GM18511 (cell line): ENCODE measurements around the gene SYTL3.

Experiments
- ATAC-seq: cut with Tn5 transposase; IDR thresholded peaks from one replicate; pipeline ENCODE4 v1.9.1; 2021; ENCODE audit warnings: mild to moderate bottlenecking, moderate library complexity; ENCODE audit not compliant: unreplicated experiment

Gene SYTL3

DNA sequence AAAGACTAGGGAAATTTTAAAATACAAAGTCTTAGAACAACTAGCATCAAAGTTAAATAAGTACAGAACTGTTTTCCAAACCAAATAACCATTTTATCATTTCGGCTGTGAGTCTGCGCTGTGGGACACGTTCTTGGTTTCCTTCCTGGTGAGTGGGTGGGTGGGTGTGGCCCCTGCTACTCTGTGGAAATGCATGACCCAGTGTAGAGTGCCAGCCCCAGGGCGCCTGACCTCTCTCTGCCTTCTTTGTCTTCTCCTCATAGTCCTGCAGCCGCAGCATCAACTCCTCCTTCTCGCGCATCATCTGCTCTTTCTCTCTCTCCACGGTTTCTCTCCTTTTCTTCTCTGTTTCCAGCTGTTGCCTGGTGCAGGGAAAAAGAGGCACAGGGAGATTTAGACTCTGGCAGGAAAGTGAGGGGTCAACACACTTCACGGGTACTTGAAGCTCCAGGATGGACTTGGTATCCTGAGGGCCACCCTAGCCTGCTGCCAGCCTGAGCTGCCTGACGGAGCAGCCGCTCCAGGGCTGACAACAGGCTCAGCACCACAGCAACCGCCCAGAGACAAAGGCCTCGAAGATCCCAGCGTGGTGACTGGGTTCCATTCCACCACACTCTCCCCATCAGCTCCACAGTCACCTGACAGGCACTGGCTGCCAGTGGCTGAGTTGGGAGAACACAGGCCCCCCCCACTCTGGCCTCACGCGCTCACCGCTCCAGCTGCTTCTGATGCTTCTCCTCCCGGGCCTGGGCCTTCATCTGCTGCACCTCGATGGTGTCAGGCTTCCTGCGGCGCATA, 120.9 kb downstream of the SYTL3 start:
- no peak for ATAC-seq

DNA sequence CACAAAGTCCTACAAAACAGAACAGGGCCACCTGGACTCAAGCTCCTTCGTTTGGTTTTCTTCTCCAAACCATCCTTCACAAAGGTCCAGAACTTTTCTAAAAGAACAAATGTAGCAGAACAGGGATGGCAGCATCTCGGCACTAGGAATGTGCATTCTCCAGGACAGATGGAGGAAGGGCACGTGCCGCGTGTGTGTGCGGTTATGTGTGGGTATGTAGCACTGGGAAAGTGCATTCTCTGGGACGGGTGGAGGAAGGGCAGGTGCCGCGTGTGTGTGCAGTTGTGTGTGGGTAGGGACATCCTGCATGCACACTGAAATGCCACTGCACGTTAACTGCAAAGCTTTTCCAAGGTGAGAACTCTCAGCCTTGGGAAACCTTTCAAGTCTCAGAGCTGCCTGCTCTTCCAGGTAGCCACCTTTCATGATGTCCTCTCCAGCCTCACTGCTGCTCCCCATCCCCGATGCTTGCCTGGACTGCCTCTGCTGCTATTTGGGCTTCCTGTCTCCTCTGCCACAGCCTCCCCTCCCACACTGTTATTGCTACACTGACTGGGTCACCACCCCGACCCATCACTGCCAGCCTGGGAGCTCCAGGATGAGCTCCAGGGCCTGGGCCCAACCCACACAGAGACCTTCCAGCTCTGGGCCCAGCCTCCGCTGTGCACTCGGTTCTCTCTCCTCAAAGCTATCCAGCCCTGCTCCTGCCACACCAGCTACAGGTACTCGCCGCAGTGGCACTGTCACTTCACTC, 121.7 kb downstream of the SYTL3 start:
- no peak for ATAC-seq

DNA sequence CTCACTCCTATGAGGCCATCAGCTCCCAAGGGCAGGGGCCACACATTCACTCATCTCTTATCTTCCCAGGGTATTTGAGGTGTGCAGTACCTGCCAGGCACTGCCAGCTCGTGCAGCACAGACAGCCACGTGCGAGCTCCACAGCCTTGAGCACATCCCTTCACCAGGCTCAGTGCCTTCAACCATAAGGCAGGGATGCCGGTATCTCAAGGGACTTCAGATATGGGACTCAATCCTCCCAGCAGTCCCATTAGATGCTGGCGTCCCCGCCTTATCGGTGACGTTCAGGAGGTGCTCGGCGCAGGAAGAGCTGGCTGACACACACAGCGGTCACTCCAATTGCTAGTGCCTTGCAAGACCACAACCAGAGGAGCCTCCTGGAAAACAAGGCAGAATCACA, 122.3 kb downstream of the SYTL3 start:
- ATAC-seq: no peak

DNA sequence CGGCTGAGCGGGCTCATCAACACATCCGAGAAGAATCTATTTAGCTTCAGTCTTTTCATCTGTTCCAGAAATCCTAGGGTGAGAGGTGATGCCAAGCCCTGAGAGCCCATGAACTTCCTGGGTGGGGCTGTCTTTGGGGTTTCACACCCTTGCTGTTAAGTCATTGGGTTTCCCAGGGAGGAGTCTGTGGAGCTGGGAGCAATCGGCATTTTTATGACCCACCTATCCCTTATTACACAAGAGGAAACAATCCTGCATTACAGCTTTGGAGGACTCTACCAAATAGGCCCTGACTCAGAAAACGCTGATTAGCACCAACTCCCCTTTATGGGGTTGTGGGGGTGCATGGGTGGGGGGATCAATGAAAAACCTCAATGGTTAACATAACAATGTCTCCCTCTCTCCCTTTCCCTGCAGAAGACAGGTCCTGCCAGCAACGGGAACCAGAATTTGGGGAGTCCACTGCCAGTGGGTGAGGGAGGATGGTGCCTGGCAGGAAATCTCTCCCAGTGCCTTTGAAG, 123.1 kb downstream of the SYTL3 start:
- no peak for ATAC-seq

DNA sequence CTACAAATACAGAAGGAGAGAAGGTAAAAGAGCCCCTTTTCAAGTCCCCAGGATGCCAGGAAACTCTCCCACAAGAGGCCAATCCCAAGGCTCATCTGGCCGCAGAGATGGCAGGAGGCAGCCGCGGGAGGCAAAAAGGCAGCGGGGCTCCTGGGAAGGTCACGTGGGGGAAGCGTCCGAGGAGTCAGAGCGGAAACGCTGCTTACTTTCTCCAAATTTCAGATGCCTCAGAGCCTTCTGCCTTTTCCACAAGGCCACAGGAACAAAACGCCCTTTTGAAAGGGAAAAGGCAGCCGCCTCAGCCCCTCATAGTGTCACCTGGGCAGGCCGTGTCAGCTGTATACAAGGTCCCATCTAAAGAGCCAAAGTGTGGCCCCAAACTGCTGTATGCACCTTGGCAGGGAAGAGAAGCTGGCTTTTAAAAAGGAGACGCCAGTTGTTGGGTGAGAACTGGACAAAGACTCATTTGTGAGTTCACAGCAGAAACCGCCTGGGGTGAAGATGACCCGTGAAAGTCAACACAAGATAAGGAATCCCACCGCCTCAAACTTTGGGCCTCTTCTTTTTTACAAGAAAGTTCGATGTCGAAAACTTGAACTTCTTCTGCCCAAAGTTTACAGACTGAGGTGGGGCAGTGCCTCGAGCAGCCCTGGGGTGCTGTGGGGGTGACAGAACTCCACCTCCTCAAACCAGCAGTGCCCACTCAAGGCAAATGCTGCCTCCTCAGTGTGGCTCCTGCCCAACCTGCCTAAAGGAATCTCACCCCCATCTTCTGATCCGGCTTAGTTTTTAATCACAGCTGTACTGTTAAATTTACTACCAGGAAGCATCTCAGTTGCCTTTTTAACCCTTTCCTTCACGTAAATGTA, 124.0 kb downstream of the SYTL3 start:
- no peak for ATAC-seq

DNA sequence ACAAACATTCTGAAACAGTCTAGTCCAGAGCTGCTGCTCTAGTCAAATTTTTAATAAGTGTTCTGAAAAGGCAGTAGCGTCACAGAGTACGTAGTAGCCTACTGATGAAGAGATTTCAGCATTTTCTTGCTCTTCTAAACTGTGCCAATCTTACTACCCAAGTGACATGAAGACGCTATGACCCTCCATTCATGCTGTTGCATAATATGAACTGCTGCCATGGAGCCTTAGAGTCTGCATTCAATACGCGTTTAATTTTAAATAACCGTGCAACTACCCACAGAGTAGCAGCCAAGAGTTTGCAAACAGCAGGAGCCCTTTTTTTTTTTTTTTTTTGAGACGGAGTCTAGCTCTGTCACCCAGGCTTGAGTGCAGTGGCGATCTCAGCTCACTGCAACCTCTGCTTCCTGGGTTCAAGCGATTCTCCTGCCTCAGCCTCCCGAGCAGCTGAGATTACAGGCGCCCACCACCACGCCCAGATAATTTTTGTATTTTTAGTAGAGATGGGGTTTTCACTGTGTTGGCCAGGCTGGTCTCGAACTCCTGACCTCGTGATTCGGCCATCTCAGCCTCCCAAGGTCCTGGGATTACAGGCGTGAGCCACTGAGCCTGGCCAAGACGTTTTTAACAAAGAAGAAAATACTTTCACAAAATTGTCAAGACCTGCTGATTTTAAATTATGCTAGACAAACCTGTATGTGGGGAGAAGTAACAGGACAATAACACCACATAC, 125.0 kb downstream of the SYTL3 start:
- ATAC-seq: no peak

DNA sequence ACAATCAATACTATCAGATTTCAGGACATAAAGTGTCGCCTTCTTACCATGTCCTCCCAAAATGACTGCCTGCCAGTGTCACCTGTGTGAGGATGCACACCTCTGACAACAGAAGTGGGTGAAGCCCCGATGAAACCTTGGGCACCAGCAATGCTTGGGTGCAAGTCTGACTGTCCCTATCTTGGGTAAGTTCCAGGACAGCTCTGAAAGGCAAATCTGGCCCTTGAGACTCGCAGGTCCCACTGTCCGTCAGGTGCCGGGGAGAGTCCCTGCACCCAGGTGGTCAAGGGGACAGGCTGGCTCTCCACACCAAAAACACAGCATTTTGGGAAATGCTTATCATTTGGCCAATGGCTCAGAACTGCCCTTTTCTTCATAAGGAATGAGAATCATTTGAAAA, 126.0 kb downstream of the SYTL3 start:
- no peak for ATAC-seq

DNA sequence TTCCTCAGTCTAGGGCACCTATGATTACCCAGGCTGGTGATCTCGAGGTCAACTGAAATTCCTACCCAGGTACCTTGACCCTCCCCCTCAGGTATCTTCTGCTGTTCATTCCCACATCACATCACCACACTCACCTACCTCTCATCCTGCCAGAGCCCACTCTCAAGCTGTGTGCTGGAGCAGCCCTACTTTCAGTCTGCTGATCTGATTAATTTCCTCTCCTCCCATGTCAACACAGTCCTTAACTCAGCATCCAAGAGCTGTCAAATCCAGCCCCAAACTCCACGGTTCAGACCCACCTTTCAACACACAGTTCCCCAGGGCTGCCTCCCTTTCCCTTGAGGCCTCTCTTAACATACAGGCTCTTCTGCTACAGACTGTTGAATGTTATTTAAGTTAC, 126.9 kb downstream of the SYTL3 start:
- no peak for ATAC-seq

DNA sequence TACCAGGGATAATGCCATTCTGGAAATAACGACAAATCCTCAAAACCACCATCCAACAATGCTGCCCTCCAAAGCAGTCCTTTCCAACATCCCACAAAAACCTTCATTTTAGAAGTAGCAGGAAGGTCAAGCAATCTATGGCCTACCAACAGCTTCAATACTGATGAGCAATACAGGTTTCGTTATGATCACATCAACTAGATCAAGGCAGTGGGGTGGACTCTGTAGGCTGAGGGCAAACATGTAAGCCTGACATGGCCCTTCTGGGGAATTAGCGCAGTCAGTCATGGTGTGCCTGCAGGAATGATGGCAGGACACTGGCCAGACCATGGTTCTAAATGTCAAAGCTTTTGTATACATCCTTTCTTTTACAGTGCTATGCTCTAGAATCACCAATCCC, 127.7 kb downstream of the SYTL3 start:
- no peak for ATAC-seq

DNA sequence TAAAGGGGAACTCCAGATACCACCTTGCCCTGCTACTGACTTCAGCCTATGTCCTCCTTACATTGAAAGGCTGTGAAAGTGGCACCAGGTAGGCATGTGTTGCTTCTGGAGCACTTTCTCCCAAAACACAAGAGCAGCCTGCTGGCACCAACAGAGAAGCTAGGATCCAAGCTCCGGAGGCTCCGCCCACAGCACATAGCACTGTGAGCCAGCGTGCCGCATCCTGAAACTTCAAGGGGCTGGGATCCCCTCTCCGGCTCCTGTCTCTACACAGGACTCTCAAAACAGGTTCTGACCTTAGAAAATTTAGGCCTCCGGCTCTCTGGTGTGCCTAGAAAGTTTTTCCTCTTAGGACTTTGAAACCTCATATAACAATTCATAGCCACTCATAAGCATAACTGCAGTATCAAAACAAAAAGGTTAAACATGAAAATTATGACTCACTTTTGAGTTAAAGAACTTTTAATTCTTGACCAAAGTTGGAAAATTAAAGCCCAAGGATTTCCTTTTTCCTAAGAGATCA, 128.2 kb downstream of the SYTL3 start:
- ATAC-seq: no peak

DNA sequence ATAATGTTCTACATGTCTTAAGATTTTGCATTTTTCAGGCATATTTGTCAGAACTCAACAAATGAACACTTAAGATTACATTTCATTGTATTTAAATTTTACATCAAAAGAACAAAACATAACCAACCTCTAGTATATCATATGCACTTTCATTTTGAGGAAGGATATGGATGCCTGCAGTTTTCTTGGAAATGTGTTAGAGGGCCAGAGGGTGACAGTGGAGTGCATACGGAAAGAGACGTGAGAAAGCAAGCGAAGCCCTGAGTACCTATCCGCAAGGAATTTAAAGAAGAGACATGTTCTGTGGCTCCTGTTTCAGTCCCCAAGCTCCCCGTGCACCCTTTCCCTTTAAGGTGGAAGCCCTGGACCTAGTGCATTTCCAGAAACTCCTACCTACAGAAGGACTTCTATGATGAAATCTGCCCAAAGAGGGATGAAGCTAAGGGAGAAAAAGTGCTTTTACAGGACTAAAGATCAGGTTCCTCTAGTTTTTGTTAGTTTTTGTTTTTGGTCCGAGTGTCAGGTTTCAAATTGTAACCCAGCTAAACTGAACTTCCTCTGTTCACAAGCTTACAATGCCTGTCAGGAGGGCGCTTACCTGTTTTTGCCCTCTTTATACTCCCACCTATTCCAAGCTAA, 130.5 kb downstream of the SYTL3 start:
- ATAC-seq: no peak

DNA sequence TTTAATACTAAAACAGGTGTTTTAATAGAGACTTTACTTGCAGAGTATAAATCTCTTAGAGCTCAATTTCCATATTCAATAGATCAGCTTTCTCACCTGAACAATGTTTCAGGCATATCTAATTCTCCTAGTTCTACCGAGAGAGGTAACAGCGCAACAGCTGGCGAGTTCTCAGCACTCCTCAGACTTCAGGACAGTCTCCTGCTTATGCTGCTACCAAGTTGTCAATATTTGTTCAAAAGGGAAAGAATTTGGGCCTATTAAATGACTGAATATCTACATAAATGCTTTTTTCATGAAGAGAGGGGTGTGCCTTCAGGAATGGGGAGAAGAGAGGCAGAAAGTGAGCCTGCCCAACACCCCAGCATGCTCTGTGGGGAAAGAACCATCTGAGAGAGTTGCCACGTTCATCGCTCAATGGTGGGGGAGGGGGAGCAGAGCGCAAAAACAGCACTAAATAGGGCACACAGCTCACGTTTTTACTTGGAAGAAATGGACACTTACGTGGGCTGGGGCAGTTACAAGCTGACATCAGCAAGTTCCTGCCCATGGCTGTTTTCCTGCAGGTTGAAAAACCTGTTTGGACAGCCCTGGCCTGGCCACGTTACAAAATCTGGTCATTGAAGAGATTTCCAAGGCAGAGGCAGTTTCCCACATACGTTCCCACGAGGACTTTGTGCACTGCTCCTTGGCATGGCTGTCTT, 131.3 kb downstream of the SYTL3 start:
- no peak for ATAC-seq

DNA sequence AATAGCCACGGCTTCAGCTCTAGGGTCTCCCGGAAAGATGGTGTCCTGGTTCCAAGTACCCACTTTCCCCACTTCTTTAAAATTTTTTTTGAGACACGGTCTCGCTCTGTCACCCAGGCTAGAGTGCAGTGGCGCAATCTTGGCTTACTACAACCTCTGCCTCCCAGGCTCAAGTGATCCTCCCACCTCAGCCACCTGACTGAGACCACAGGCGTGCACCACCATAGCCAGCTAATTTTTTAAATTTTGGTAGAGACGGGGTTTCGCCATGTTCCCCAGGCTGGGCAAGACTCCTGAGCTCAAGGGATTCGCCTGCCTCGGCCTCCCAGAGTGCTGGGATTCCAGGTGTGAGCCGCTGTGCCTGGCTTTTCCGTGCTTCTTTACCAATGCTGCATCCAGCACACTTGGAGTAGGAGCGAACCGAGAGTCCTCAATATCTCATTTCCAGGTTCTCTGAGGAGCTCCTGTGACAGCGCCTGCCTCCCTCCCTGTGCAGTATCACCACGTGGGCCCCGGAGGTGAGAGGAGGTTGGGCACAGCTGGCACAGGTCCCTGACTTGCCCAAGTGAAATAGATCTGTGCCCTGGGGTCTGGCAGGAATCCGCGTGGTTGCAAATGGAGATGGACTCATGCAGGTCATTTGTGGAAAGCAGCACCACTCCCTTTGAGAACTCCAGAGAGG, 132.0 kb downstream of the SYTL3 start:
- no peak for ATAC-seq

DNA sequence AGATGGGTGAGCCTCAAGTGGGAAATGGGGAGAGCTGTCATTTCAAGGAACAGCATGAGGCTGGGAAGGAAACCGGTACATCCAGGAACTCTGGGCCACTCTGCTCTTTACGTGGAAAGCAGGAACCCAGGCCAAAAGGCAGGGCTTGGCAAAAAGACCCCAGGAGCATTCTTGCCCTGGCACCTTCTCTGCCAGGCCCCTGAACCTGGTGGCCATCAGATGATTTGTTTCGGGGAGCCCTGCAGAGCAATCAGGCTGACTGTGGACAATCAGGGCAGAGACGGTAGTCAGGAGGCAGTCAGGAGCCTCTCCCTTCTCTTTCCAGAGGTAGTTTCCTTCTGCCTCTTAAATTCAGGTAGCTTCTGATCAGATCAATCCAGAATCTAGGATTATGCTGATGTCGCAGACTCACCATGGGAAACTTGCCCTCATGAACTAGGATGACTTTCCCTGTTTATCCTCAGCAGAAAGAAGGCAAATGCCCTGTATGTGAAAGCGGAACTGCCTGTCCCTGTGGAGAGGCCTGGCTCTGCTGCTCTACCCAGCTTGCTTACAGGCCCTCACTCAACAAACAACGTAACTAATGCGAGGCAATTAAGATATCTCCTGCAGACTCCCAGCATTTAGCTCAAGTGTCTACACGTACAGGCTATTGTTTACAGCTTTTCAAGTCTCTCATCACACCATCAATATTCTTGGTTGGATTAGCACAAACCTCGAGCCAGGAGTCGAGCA, 132.7 kb downstream of the SYTL3 start:
- ATAC-seq: no peak

DNA sequence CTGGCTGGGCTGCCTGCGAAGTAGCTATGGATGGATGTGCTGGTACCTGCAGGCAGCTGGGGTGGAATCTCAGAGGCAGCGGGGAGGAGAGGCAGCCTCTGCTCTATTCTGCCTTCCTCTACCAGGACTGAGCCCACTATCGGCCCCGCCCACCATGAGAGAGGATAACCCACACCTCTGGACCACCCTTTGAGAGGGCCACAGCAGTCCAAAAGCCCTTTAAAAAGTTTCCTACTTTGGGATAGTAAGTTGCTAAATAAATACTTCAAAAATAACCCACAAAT, 133.3 kb downstream of the SYTL3 start:
- ATAC-seq: no peak

DNA sequence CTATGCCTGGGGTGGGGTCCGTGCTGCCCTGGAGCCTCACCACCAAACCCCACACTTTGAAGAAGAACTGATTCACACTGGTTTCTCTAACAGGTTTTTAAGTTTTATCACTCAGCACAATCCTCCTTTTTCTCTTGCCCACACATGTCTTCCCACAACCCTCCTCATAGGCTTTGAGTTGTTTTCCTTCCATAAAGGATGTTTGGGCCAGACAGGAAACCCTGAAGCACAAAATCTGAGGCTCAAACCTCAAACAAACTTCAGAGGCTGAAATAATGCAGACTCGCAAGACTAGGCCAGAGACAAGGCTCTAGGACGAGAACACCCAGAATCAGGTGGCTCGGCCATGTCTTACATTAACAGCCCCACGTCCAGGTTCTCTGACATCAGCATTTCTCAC, 134.0 kb downstream of the SYTL3 start:
- no peak for ATAC-seq

DNA sequence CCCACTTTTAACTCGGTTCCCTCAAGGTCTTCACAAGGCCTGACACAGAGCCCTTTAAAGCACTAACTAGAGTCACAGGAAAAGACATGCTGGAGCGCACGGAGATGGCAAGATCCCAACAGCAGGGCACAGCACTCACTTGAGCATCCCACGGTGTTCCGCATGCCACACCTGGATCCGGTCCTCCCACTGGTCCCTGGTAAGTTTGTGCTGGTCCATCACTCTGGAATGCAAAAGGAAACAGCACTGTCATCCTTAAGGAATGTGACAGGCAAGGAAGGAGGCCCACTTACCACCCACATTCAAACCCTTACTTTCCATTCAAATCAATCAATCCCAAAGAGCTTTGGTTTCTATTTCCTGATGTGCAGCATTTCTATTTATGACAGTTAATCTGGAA, 134.7 kb downstream of the SYTL3 start:
- ATAC-seq: no peak

DNA sequence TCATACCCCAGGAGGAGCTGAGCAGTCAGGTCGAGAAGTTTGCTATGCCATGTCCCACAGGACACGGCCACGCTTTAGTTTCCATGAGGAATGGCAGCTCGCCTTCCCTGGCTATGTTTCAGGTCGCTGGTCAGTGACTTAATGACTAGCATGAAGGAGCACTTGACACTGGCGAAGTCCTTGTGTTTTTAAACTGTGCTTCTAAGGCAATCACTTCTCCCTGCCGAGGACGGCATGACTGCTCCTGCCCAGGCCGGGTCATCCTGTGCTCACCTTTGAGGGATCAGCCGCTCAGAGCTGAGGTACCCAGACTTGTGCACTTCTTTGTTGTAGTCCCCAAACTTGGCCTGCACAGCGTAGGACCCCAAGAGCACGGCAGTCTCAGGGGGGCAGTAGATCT, 135.2 kb downstream of the SYTL3 start:
- no peak for ATAC-seq
